HepG2 (cell line): Measurements from ENCODE around the gene IRS1. TPM values are rescaled to one million over a fixed set of nuclear protein-coding genes. Genes with fewer than 3 reads are reported as not detected.

ENCODE experiments used
- BRCA1 ChIP-seq: sonication (generic); formaldehyde crosslinking; IDR thresholded peaks from 2 replicates; pipeline ENCODE4 v1.4.0; 2020; ENCODE audit warnings: missing genetic modification reagents
- ETS1 ChIP-seq: sonication (generic); formaldehyde crosslinking; IDR thresholded peaks from 2 replicates; pipeline ENCODE4 v1.4.0; 2020; ENCODE audit warnings: missing genetic modification reagents
- MYC ChIP-seq: sonication (generic); formaldehyde crosslinking; IDR thresholded peaks from 2 replicates; pipeline ENCODE4 v1.9.0; 2021; ENCODE audit warnings: missing genetic modification reagents, borderline replicate concordance
- TEAD3 ChIP-seq: optimal IDR thresholded peaks from 2 replicates; pipeline ENCODE3; 2016; ENCODE audit warnings: borderline replicate concordance
- ZBTB26 ChIP-seq: IDR thresholded peaks from 2 replicates; pipeline ENCODE4 v1.6.1; 2016; ENCODE audit warnings: missing compliant biosample characterization, missing genetic modification reagents, borderline replicate concordance
- ZNF205 ChIP-seq: IDR thresholded peaks from 2 replicates; pipeline ENCODE4 v1.6.1; 2018; ENCODE audit warnings: missing biosample characterization, missing genetic modification reagents
- polyA plus RNA-seq, 8 experiments: library from polyadenylated mRNA; depleted of rRNA in 3 of 8; stranded (reverse) in 7 of 8; unstranded in 1 of 8; fragments of >200 nt; fragmentation: Illumina TruSeq in 4 of 8; extraction: Trizol in 4 of 8; gene quantifications; 2 replicates each; pipeline versions ENCODE4 v1.2.1 to v1.2.3, GENCODE V29; 2011 to 2016; ENCODE audit warnings: low read depth in 4 of 8, missing spikeins in 1 of 8, mixed read lengths in 1 of 8; ENCODE audit not compliant: insufficient read depth in 1 of 8
- total RNA-seq, 5 experiments: library from RNA; depleted of rRNA; stranded (reverse); fragments of >200 nt; fragmentation: Illumina TruSeq; extraction: Trizol; gene quantifications; 2 replicates each; pipeline ENCODE4 v1.2.3, GENCODE V29; 2016; ENCODE audit warnings: low read depth in 1 of 5
- TF ChIP-seq, protein P1 (sequence below): sonication (generic); formaldehyde crosslinking; IDR thresholded peaks from 2 replicates; pipeline ENCODE4 v1.4.0; 2020; ENCODE audit warnings: missing genetic modification reagents, borderline replicate concordance
- TF ChIP-seq, protein P2 (sequence below): sonication (generic); formaldehyde crosslinking; IDR thresholded peaks from 2 replicates; pipeline ENCODE4 v1.4.0; 2020; ENCODE audit warnings: mild to moderate bottlenecking, missing genetic modification reagents
- TF ChIP-seq, protein P3 (sequence below): sonication (generic); formaldehyde crosslinking; IDR thresholded peaks from 2 replicates; pipeline ENCODE4 v1.5.0; 2020; ENCODE audit warnings: mild to moderate bottlenecking, missing genetic modification reagents, borderline replicate concordance
- TF ChIP-seq, protein P4 (sequence below): sonication (generic); formaldehyde crosslinking; IDR thresholded peaks from 2 replicates; pipeline ENCODE4 v1.5.0; 2020; ENCODE audit warnings: missing genetic modification reagents

The IRS1 gene
- total and polyA plus RNA-seq, 2 of the 13 experiments (the other 11 are each of a cell fraction or from before 2014, with no cell fraction given): 8.7 to 9.0 TPM

DNA sequence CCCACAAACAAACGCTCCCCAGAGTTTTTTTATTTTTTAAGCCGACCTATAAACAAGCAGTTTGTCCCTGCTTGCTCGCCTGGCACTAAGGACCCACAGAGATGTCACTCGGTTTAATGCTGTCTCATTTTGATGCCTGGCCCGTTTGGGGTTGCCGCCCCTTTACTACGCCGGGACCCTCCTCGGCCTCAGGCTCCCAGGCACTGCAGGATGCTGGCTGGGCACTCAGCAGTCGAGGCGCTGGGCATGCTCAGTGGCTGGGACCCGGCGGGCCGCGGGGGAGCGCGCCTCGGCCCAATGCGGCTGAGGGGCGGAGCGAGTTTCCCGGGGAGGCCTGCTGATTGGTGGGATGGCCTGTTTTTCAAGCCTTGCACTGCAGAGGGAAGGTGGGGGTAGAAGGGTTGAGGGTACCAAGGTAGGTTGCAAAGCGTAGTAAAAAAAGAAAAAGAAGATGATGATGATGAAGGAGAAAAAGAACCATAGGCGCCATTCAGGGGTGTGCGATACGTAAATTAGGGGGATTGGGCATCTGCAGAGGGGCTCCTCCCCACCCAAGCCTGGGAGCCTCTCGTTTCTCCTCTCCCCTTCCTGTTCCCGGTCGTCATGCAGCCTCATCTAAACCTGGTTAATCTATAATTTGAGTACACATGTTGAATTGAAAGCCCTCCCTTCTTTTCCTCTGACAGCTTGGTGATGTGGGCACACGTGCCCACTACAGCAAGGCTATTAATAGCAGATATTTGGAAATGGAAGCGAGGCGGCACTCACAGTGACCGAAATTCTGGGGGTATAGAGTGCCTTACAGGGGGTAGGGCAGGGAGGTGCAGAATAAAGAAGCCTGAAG is 1.5 kb upstream of the IRS1 start (continued):
- no peak for TF ChIP-seq ZBTB26
- peak; percentile 4 for TF ChIP-seq TEAD3 (CRISPR knock-in tag)
- TF ChIP-seq, protein P1, sequence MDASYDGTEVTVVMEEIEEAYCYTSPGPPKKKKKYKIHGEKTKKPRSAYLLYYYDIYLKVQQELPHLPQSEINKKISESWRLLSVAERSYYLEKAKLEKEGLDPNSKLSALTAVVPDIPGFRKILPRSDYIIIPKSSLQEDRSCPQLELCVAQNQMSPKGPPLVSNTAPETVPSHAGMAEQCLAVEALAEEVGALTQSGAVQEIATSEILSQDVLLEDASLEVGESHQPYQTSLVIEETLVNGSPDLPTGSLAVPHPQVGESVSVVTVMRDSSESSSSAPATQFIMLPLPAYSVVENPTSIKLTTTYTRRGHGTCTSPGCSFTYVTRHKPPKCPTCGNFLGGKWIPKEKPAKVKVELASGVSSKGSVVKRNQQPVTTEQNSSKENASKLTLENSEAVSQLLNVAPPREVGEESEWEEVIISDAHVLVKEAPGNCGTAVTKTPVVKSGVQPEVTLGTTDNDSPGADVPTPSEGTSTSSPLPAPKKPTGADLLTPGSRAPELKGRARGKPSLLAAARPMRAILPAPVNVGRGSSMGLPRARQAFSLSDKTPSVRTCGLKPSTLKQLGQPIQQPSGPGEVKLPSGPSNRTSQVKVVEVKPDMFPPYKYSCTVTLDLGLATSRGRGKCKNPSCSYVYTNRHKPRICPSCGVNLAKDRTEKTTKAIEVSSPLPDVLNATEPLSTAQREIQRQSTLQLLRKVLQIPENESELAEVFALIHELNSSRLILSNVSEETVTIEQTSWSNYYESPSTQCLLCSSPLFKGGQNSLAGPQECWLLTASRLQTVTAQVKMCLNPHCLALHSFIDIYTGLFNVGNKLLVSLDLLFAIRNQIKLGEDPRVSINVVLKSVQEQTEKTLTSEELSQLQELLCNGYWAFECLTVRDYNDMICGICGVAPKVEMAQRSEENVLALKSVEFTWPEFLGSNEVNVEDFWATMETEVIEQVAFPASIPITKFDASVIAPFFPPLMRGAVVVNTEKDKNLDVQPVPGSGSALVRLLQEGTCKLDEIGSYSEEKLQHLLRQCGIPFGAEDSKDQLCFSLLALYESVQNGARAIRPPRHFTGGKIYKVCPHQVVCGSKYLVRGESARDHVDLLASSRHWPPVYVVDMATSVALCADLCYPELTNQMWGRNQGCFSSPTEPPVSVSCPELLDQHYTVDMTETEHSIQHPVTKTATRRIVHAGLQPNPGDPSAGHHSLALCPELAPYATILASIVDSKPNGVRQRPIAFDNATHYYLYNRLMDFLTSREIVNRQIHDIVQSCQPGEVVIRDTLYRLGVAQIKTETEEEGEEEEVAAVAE (CRISPR knock-in tag): no peak; the same call in 1 of the 2 replicates
- no peak for TF ChIP-seq ZNF205 (CRISPR knock-in tag)
- TF ChIP-seq, protein P2, sequence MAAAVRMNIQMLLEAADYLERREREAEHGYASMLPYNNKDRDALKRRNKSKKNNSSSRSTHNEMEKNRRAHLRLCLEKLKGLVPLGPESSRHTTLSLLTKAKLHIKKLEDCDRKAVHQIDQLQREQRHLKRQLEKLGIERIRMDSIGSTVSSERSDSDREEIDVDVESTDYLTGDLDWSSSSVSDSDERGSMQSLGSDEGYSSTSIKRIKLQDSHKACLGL: 0 out of 2 replicates have a peak, but pooled peaks have one; percentile 41
- no peak for TF ChIP-seq MYC (CRISPR knock-in tag)
- TF ChIP-seq, protein P3, sequence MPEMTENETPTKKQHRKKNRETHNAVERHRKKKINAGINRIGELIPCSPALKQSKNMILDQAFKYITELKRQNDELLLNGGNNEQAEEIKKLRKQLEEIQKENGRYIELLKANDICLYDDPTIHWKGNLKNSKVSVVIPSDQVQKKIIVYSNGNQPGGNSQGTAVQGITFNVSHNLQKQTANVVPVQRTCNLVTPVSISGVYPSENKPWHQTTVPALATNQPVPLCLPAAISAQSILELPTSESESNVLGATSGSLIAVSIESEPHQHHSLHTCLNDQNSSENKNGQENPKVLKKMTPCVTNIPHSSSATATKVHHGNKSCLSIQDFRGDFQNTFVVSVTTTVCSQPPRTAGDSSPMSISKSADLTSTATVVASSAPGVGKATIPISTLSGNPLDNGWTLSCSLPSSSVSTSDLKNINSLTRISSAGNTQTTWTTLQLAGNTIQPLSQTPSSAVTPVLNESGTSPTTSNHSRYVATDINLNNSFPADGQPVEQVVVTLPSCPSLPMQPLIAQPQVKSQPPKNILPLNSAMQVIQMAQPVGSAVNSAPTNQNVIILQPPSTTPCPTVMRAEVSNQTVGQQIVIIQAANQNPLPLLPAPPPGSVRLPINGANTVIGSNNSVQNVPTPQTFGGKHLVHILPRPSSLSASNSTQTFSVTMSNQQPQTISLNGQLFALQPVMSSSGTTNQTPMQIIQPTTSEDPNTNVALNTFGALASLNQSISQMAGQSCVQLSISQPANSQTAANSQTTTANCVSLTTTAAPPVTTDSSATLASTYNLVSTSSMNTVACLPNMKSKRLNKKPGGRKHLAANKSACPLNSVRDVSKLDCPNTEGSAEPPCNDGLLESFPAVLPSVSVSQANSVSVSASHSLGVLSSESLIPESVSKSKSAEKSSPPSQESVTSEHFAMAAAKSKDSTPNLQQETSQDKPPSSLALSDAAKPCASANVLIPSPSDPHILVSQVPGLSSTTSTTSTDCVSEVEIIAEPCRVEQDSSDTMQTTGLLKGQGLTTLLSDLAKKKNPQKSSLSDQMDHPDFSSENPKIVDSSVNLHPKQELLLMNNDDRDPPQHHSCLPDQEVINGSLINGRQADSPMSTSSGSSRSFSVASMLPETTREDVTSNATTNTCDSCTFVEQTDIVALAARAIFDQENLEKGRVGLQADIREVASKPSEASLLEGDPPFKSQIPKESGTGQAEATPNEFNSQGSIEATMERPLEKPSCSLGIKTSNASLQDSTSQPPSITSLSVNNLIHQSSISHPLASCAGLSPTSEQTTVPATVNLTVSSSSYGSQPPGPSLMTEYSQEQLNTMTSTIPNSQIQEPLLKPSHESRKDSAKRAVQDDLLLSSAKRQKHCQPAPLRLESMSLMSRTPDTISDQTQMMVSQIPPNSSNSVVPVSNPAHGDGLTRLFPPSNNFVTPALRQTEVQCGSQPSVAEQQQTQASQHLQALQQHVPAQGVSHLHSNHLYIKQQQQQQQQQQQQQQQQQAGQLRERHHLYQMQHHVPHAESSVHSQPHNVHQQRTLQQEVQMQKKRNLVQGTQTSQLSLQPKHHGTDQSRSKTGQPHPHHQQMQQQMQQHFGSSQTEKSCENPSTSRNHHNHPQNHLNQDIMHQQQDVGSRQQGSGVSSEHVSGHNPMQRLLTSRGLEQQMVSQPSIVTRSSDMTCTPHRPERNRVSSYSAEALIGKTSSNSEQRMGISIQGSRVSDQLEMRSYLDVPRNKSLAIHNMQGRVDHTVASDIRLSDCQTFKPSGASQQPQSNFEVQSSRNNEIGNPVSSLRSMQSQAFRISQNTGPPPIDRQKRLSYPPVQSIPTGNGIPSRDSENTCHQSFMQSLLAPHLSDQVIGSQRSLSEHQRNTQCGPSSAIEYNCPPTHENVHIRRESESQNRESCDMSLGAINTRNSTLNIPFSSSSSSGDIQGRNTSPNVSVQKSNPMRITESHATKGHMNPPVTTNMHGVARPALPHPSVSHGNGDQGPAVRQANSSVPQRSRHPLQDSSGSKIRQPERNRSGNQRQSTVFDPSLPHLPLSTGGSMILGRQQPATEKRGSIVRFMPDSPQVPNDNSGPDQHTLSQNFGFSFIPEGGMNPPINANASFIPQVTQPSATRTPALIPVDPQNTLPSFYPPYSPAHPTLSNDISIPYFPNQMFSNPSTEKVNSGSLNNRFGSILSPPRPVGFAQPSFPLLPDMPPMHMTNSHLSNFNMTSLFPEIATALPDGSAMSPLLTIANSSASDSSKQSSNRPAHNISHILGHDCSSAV (CRISPR knock-in tag): peak; percentile 2; the same call in 1 of the 2 replicates
- no peak for TF ChIP-seq ETS1 (CRISPR knock-in tag)
- TF ChIP-seq BRCA1 (CRISPR knock-in tag): no peak
- TF ChIP-seq, protein P4, sequence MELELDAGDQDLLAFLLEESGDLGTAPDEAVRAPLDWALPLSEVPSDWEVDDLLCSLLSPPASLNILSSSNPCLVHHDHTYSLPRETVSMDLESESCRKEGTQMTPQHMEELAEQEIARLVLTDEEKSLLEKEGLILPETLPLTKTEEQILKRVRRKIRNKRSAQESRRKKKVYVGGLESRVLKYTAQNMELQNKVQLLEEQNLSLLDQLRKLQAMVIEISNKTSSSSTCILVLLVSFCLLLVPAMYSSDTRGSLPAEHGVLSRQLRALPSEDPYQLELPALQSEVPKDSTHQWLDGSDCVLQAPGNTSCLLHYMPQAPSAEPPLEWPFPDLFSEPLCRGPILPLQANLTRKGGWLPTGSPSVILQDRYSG (CRISPR knock-in tag): 0 out of 2 replicates have a peak, but pooled peaks have one; percentile 13
